Neural progenitor cell (in vitro differentiated cells): ENCODE measurements around the gene TTC39C. TPM values are rescaled to one million over a fixed set of nuclear protein-coding genes. Genes with fewer than 3 reads are reported as not detected.

Experiments used
- DNase-seq: peaks from one replicate; pipeline ENCODE4 v3.0.0-alpha.2; 2016; ENCODE audit warnings: low spot score
- H2AFZ ChIP-seq: fragments of 200-600 bp; sonication (generic); replicated peaks from 2 replicates; pipeline ENCODE4 v1.6.1; 2016; ENCODE audit warnings: antibody characterized with exemption
- H3F3A ChIP-seq: fragments of 200-600 bp; sonication (generic); 2 replicates; pipeline ENCODE4 v1.6.1; 2016; ENCODE audit warnings: antibody characterized with exemption, low read depth
- H3K27ac ChIP-seq: fragments of 200-600 bp; sonication (generic); 2 replicates; pipeline ENCODE4 v1.5.1; 2016; ENCODE audit warnings: mild to moderate bottlenecking
- H3K27me3 ChIP-seq: fragments of 200-600 bp; sonication (generic); 2 replicates; pipeline ENCODE4 v1.6.1; 2016; ENCODE audit warnings: mild to moderate bottlenecking, moderate library complexity
- H3K36me3 ChIP-seq: fragments of 200-600 bp; sonication (generic); 2 replicates; pipeline ENCODE4 v1.5.1; 2016
- H3K4me1 ChIP-seq: fragments of 200-600 bp; sonication (generic); 2 replicates; pipeline ENCODE4 v1.6.1; 2016; ENCODE audit warnings: mixed run types
- H3K4me2 ChIP-seq: fragments of 200-600 bp; sonication (generic); 2 replicates; pipeline ENCODE4 v1.6.1; 2016
- H3K4me3 ChIP-seq: fragments of 200-600 bp; sonication (generic); 2 replicates; pipeline ENCODE4 v1.5.1; 2016
- H3K79me2 ChIP-seq: fragments of 200-600 bp; sonication (generic); 2 replicates; pipeline ENCODE4 v1.6.1; 2016; ENCODE audit warnings: low read depth
- H3K9ac ChIP-seq: fragments of 200-600 bp; sonication (generic); 2 replicates; pipeline ENCODE4 v1.6.1; 2016
- H3K9me3 ChIP-seq: fragments of 200-600 bp; sonication (generic); 2 replicates; pipeline ENCODE4 v1.5.1; 2016; ENCODE audit warnings: low read depth
- H4K20me1 ChIP-seq: fragments of 200-600 bp; sonication (generic); 2 replicates; pipeline ENCODE4 v1.6.1; 2016; ENCODE audit warnings: low read depth
- H3K27ac Mint-ChIP-seq: 3 replicates; pipeline ENCODE4 v1.8.0; 2021; ENCODE audit warnings: mixed read lengths
- H3K27me3 Mint-ChIP-seq: 2 replicates; pipeline ENCODE4 v1.8.0; 2022; ENCODE audit warnings: low read depth, mild to moderate bottlenecking, inconsistent platforms, moderate library complexity, mixed read lengths; ENCODE audit not compliant: insufficient read depth
- H3K36me3 Mint-ChIP-seq: 3 replicates; pipeline ENCODE4 v1.8.0; 2021; ENCODE audit warnings: mixed read lengths
- H3K4me1 Mint-ChIP-seq: 3 replicates; pipeline ENCODE4 v1.8.0; 2021; ENCODE audit warnings: mixed read lengths
- H3K4me3 Mint-ChIP-seq: 3 replicates; pipeline ENCODE4 v1.8.0; 2021; ENCODE audit warnings: mild to moderate bottlenecking, moderate library complexity, mixed read lengths
- H3K9me3 Mint-ChIP-seq: 3 replicates; pipeline ENCODE4 v1.8.0; 2020; ENCODE audit warnings: mixed read lengths
- EZH2 ChIP-seq: fragments of 200-600 bp; sonication (generic); IDR thresholded peaks from 2 replicates; pipeline ENCODE4 v1.6.1; 2017; ENCODE audit warnings: antibody characterized with exemption, mild to moderate bottlenecking, moderate library complexity
- EZH2phosphoT487 ChIP-seq: fragments of 200-600 bp; sonication (generic); IDR thresholded peaks from 2 replicates; pipeline ENCODE4 v1.6.1; 2017; ENCODE audit warnings: antibody characterized with exemption
- total RNA-seq: library from RNA; depleted of rRNA; stranded (reverse); fragments of >200 nt; gene quantifications from 2 replicates; pipeline ENCODE4 v1.2.3, GENCODE V29; 2015; ENCODE audit warnings: low replicate concordance
- TF ChIP-seq, protein P1 (sequence below): fragments of 200-600 bp; sonication (generic); IDR thresholded peaks from 2 replicates; pipeline ENCODE4 v1.5.1; 2017; ENCODE audit warnings: antibody characterized with exemption, mild to moderate bottlenecking

The TTC39C gene
- total RNA-seq, 1 donor from 2014 or later: 27.6 TPM

DNA sequence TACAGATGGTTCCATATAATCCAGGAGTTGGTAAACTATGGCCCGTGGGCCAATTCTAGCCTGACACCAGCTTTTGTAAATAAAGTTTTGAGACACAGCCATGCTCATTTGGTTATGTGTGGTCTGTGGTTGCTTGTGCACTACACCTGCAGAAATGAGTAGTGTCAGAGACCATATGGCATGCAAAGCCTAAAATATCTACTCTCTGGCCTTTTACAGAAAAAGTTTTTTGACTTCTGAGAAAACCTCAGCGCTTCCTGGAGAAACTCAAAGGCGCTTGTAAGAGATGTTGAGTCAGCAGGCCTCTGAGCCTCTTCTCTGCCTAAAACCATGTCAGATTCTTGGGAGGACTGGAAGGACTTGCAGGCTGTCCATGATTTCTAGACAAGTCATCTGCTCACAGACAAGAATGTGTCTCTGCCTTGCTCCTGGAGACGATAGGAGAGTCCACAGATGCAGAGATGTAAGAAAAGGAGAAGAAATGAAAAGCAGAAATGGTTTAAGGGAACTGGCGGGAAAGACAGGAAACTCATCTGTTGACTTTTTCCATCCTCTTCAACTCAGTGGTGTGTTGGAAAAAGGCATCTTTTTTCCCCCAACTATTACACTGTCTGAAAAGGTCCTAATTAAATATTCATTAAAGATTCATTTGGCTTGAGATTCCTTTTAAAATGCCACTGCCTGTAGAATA, 5.2 kb downstream of the TTC39C start:
- no peak for DNase-seq
- Mint-ChIP-seq H3K27me3 (peaks cover 4% of the 10 kb centered on the region), H3K36me3 (peaks cover 8% of the 10 kb centered on the region), H3K4me1 (peaks cover 14% of the 10 kb centered on the region), H3K4me3 (no peak overlapping the region), H3K9me3 (no peaks in the 10 kb centered on the region), H3K27ac (no peak overlapping the region)
- H3K36me3 ChIP-seq: no peaks in the 10 kb centered on the region
- H2AFZ ChIP-seq: no peak overlapping the region
- no peak overlapping the region for H3K4me3 ChIP-seq
- H3K9ac ChIP-seq: no peak overlapping the region
- no peaks in the 10 kb centered on the region for H3K9me3 ChIP-seq
- TF ChIP-seq, protein P1, sequence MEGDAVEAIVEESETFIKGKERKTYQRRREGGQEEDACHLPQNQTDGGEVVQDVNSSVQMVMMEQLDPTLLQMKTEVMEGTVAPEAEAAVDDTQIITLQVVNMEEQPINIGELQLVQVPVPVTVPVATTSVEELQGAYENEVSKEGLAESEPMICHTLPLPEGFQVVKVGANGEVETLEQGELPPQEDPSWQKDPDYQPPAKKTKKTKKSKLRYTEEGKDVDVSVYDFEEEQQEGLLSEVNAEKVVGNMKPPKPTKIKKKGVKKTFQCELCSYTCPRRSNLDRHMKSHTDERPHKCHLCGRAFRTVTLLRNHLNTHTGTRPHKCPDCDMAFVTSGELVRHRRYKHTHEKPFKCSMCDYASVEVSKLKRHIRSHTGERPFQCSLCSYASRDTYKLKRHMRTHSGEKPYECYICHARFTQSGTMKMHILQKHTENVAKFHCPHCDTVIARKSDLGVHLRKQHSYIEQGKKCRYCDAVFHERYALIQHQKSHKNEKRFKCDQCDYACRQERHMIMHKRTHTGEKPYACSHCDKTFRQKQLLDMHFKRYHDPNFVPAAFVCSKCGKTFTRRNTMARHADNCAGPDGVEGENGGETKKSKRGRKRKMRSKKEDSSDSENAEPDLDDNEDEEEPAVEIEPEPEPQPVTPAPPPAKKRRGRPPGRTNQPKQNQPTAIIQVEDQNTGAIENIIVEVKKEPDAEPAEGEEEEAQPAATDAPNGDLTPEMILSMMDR: no peak
- no peak for TF ChIP-seq EZH2
- TF ChIP-seq EZH2phosphoT487: no peak
- peaks cover 4% of the 10 kb centered on the region for H3F3A ChIP-seq
- peaks cover 10% of the 10 kb centered on the region for H4K20me1 ChIP-seq
- H3K79me2 ChIP-seq: peaks cover 33% of the 10 kb centered on the region
- H3K4me1 ChIP-seq: peaks cover 7% of the 10 kb centered on the region
- H3K27me3 ChIP-seq: peaks cover 15% of the 10 kb centered on the region
- H3K27ac ChIP-seq: no peak overlapping the region
- H3K4me2 ChIP-seq: no peak overlapping the region

DNA sequence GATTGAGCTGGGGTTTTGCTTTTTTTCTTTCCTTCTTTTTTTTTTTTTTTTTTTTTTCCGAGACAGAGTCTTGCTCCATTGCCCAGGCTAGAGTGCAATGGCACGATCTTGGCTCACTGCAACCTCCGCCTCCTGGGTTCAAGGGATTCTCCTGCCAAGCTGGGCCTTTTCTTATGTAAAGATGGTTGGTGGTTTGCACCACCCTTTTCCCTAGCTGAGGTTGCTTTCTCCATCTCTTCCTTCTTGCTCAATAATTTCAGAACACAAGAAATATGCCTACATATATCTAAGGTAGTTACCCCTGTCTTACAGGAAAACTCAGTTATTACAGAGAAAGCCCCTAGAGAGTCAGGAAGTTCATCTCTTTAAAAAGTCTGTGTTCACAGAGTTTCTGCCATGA, 7.0 kb downstream of the TTC39C start:
- no peak overlapping the region for H3K27ac Mint-ChIP-seq
- DNase-seq: no peak
- Histone ChIP-seq H3K36me3 (no peaks in the 10 kb centered on the region), H3K9me3 (no peaks in the 10 kb centered on the region), H3K4me1 (peaks cover 10% of the 10 kb centered on the region), H3K4me2 (no peak overlapping the region), H3K9ac (no peak overlapping the region), H3K79me2 (peaks cover 30% of the 10 kb centered on the region), H2AFZ (no peak overlapping the region), H3K4me3 (no peak overlapping the region), H3F3A (peaks cover 4% of the 10 kb centered on the region), H4K20me1 (peaks cover 13% of the 10 kb centered on the region), H3K27ac (no peak overlapping the region), H3K27me3 (peaks cover 1% of the 10 kb centered on the region)
- peaks cover 3% of the 10 kb centered on the region for H3K4me1 Mint-ChIP-seq
- peaks cover 8% of the 10 kb centered on the region for H3K36me3 Mint-ChIP-seq
- H3K27me3 Mint-ChIP-seq: peaks cover 4% of the 10 kb centered on the region
- no peaks in the 10 kb centered on the region for H3K9me3 Mint-ChIP-seq
- TF ChIP-seq, protein P1: no peak
- TF ChIP-seq EZH2phosphoT487: no peak
- no peak for TF ChIP-seq EZH2
- H3K4me3 Mint-ChIP-seq: no peak overlapping the region

DNA sequence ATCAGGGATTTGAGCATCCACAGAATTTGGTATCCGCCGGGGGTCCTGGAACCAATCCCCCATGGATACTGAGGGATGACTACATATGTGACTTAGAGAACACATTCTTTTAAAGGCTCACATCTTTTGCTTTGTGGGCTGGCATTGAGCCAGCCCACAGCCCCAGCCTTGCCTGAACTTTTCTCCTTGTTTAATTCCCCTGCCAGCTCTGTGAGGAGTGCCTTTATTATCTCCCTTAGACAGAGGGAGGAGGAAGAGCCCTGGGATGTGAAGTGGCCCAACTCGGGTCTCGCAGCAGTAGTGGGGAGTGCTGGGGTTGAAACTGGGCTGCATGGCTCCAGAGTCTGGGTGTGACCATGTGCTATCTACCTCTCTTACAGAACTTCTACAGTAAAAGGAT, 7.6 kb downstream of the TTC39C start:
- peaks cover 8% of the 10 kb centered on the region for H3K36me3 Mint-ChIP-seq
- no peak overlapping the region for H2AFZ ChIP-seq
- H3K4me3 Mint-ChIP-seq: no peak overlapping the region
- H4K20me1 ChIP-seq: peaks cover 13% of the 10 kb centered on the region
- no peak overlapping the region for H3K4me2 ChIP-seq
- H3K27me3 Mint-ChIP-seq: peaks cover 4% of the 10 kb centered on the region
- no peak overlapping the region for H3K4me3 ChIP-seq
- TF ChIP-seq EZH2phosphoT487 (no peak), EZH2 (no peak)
- TF ChIP-seq, protein P1: no peak
- H3K79me2 ChIP-seq: peaks cover 30% of the 10 kb centered on the region
- H3K27ac ChIP-seq: no peak overlapping the region
- no peaks in the 10 kb centered on the region for H3K36me3 ChIP-seq
- H3K27me3 ChIP-seq: no peaks in the 10 kb centered on the region
- no peak overlapping the region for H3K27ac Mint-ChIP-seq
- H3K4me1 Mint-ChIP-seq: no peaks in the 10 kb centered on the region
- peaks cover 4% of the 10 kb centered on the region for H3F3A ChIP-seq
- no peak for DNase-seq
- no peaks in the 10 kb centered on the region for H3K9me3 ChIP-seq
- H3K4me1 ChIP-seq: peaks cover 9% of the 10 kb centered on the region
- no peaks in the 10 kb centered on the region for H3K9me3 Mint-ChIP-seq
- H3K9ac ChIP-seq: no peak overlapping the region
